ENCODE data around the gene SPEF1.
A peak's percentile ranks its signal among the peaks of the same experiment; 100 is the strongest.
"Not testable (repeated sequence)": the region's sequence is repeated elsewhere in the genome, so short reads cannot be mapped to it uniquely, and the experiment has no call there.

SPEF1 gene

GRCh38 chr20:3795511-3796468 lies 14.5 kb upstream of the SPEF1 start, which contains the start of gene CDC25B:
Gene CDC25B, plus strand, starts transcription at chr20:3796310. Its CDS starts 222 bp downstream, at chr20:3796532.
- Histone ChIP-seq H3K27ac (ENCODE audit: poor library complexity, severe bottlenecking) (peak within 1 kb of the TSS; percentile 74), H3K36me3 (ENCODE audit: low read depth) (peaks cover 40% of the 10 kb centered on the region), H3K4me3 (ENCODE audit: severe bottlenecking) (peak within 1 kb of the TSS; percentile 82), H3K9me3 (ENCODE audit: severe bottlenecking) (no peaks in the 10 kb centered on the region), H3K4me1 (ENCODE audit: insufficient read depth, poor library complexity, severe bottlenecking) (peaks cover 11% of the 10 kb centered on the region), H3K27me3 (ENCODE audit: insufficient read depth, poor library complexity, severe bottlenecking) (no peaks in the 10 kb centered on the region)
- peak; percentile 40 for TF ChIP-seq CTCF (IDR thresholded peaks at IDR 0.05; ENCODE audit: poor library complexity, severe bottlenecking)
- DNase-seq (ENCODE audit: low spot score) (peak; percentile 97), ATAC-seq (ENCODE audit: low read depth) (peak; percentile 86)

GRCh38 chr20:3794701-3795420 lies 13.6 kb upstream of the SPEF1 start:
- DNase-seq (ENCODE audit: low spot score) (no peak), ATAC-seq (ENCODE audit: low read depth) (no peak)
- Histone ChIP-seq H3K4me1 (ENCODE audit: insufficient read depth, poor library complexity, severe bottlenecking) (peaks cover 11% of the 10 kb centered on the region), H3K27me3 (ENCODE audit: insufficient read depth, poor library complexity, severe bottlenecking) (no peaks in the 10 kb centered on the region), H3K27ac (ENCODE audit: poor library complexity, severe bottlenecking) (peak overlapping the region; percentile 74), H3K36me3 (ENCODE audit: low read depth) (peaks cover 31% of the 10 kb centered on the region), H3K9me3 (ENCODE audit: severe bottlenecking) (no peaks in the 10 kb centered on the region), H3K4me3 (ENCODE audit: severe bottlenecking) (no peak overlapping the region)
- no peak for TF ChIP-seq CTCF (IDR thresholded peaks at IDR 0.05; ENCODE audit: poor library complexity, severe bottlenecking)

- DNase-seq (ENCODE audit: low spot score); ATAC-seq (ENCODE audit: low read depth); H3K9me3 ChIP-seq (ENCODE audit: severe bottlenecking); H3K4me3 ChIP-seq (ENCODE audit: severe bottlenecking); H3K27ac ChIP-seq (ENCODE audit: poor library complexity, severe bottlenecking); H3K27me3 ChIP-seq (ENCODE audit: insufficient read depth, poor library complexity, severe bottlenecking): not testable (repeated sequence)
- peaks cover 11% of the 10 kb centered on the region for H3K4me1 ChIP-seq (ENCODE audit: insufficient read depth, poor library complexity, severe bottlenecking)
- peaks cover 24% of the 10 kb centered on the region for H3K36me3 ChIP-seq (ENCODE audit: low read depth)
Observed at GRCh38 chr20:3794168-3794567, 12.9 kb upstream of the SPEF1 start.

- H3K27me3 ChIP-seq (ENCODE audit: insufficient read depth, poor library complexity, severe bottlenecking); ATAC-seq (ENCODE audit: low read depth); H3K27ac ChIP-seq (ENCODE audit: poor library complexity, severe bottlenecking); H3K4me3 ChIP-seq (ENCODE audit: severe bottlenecking); H3K36me3 ChIP-seq (ENCODE audit: low read depth); H3K9me3 ChIP-seq (ENCODE audit: severe bottlenecking); DNase-seq (ENCODE audit: low spot score): not testable (repeated sequence)
- peaks cover 14% of the 10 kb centered on the region for H3K4me1 ChIP-seq (ENCODE audit: insufficient read depth, poor library complexity, severe bottlenecking)
Observed at GRCh38 chr20:3789201-3789600, 8.0 kb upstream of the SPEF1 start.

GRCh38 chr20:3788685-3789155 lies 7.5 kb upstream of the SPEF1 start:
- DNase-seq (ENCODE audit: low spot score): no peak

More at GRCh38 chr20:3788685-3789155, 7.5 kb upstream of the SPEF1 start:
- no peak overlapping the region for H3K27ac ChIP-seq (ENCODE audit: poor library complexity, severe bottlenecking)
- TF ChIP-seq CTCF (IDR thresholded peaks at IDR 0.05; ENCODE audit: poor library complexity, severe bottlenecking): no peak
- no peak overlapping the region for H3K4me3 ChIP-seq (ENCODE audit: severe bottlenecking)
- ATAC-seq (ENCODE audit: low read depth): no peak
- H3K9me3 ChIP-seq (ENCODE audit: severe bottlenecking): no peaks in the 10 kb centered on the region
- H3K27me3 ChIP-seq (ENCODE audit: insufficient read depth, poor library complexity, severe bottlenecking): no peaks in the 10 kb centered on the region
- peaks cover 10% of the 10 kb centered on the region; the same call in 1 of the 2 replicates for H3K36me3 ChIP-seq (ENCODE audit: low read depth)
- peaks cover 14% of the 10 kb centered on the region for H3K4me1 ChIP-seq (ENCODE audit: insufficient read depth, poor library complexity, severe bottlenecking)
